CD4-positive, alpha-beta T cell (primary cell): Measurements from ENCODE around the gene KDELR3. TPM values are rescaled to one million over a fixed set of nuclear protein-coding genes. Genes with fewer than 3 reads are reported as not detected.

Source experiments
- ATAC-seq: fragments of 200-7000 bp; cut with Tn5 transposase; one replicate; pipeline ENCODE4 v1.10.0; 2022; ENCODE audit warnings: mild to moderate bottlenecking; ENCODE audit not compliant: poor library complexity
- CTCF ChIA-PET: fragments of 350-600 bp; sonication (Branson Sonifier 250); formaldehyde crosslinking; loops from one replicate; lab custom pipeline; 2021; ENCODE audit warnings: antibody characterized with exemption, inconsistent platforms; lab: Charles Lee
- POLR2A ChIA-PET: fragments of 350-600 bp; sonication (Branson Sonifier 250); formaldehyde crosslinking; loops from one replicate; lab custom pipeline; 2021; ENCODE audit warnings: antibody characterized with exemption, inconsistent platforms; lab: Charles Lee
- DNase-seq, 14 experiments: peaks; one replicate each; pipeline ENCODE4 v3.0.0-alpha.2; 2013 to 2020; ENCODE audit warnings: mixed read lengths in 2 of 14
- H3K27ac ChIP-seq, 2 donors: one replicate each; pipeline versions ENCODE4 v1.5.1 to v1.7.0; 2013; ENCODE audit warnings: low read length in 2 of 2, low read depth in 1 of 2, mild to moderate bottlenecking in 1 of 2
- H3K27me3 ChIP-seq, 2 experiments: 1 replicate in 1 of 2; 2 replicates in 1 of 2; pipeline versions ENCODE4 v1.6.1 to v1.7.0; 2013; ENCODE audit warnings: low read length in 2 of 2, control low read depth in 1 of 2, mild to moderate bottlenecking in 1 of 2, moderate library complexity in 1 of 2; ENCODE audit not compliant: insufficient read depth in 2 of 2, control insufficient read depth in 1 of 2
- H3K36me3 ChIP-seq: one replicate; pipeline ENCODE4 v1.6.1; 2013; ENCODE audit warnings: low read length, control low read depth; ENCODE audit not compliant: insufficient read depth
- H3K4me1 ChIP-seq: one replicate; pipeline ENCODE4 v1.6.1; 2013; ENCODE audit warnings: low read length, control low read depth; ENCODE audit not compliant: insufficient read depth
- H3K4me3 ChIP-seq: one replicate; pipeline ENCODE4 v1.5.1; 2013; ENCODE audit warnings: mild to moderate bottlenecking, low read length, moderate library complexity
- H3K9me3 ChIP-seq, 2 experiments: 1 replicate in 1 of 2; 2 replicates in 1 of 2; pipeline versions ENCODE4 v1.6.1 to v1.7.0; 2013; ENCODE audit warnings: low read length in 2 of 2, mild to moderate bottlenecking in 2 of 2, control low read depth in 1 of 2, moderate library complexity in 1 of 2; ENCODE audit not compliant: control insufficient read depth in 1 of 2, insufficient read depth in 1 of 2
- H3K27ac Mint-ChIP-seq: one replicate; pipeline ENCODE4 v1.8.0; 2020; ENCODE audit warnings: mixed read lengths
- H3K27me3 Mint-ChIP-seq: one replicate; pipeline ENCODE4 v1.8.0; 2021; ENCODE audit warnings: mixed read lengths
- H3K36me3 Mint-ChIP-seq: one replicate; pipeline ENCODE4 v1.8.0; 2021; ENCODE audit warnings: low read depth, mixed read lengths
- H3K4me1 Mint-ChIP-seq: one replicate; pipeline ENCODE4 v1.8.0; 2021; ENCODE audit warnings: low read depth, mixed read lengths
- H3K4me3 Mint-ChIP-seq: one replicate; pipeline ENCODE4 v1.8.0; 2020; ENCODE audit warnings: mild to moderate bottlenecking, mixed read lengths
- H3K9me3 Mint-ChIP-seq: one replicate; pipeline ENCODE4 v1.8.0; 2020; ENCODE audit warnings: mixed read lengths
- intact Hi-C, 2 experiments: fragments of 100-400 bp; cut with DNase I in 1 of 2; cut with micrococcal nuclease in 1 of 2; formaldehyde crosslinking; loops; one replicate each; pipeline versions ENCODE4 v1.15.1 to v1.9.0; 2023 to 2025; cut with DNase I, micrococcal nuclease
- total RNA-seq, 174 experiments: library from RNA in 2 of 174; stranded (reverse) in 2 of 174; gene quantifications; one replicate each; pipeline ENCODE4 v1.2.3 and lab custom pipeline; 2021 to 2026
- TF ChIP-seq, protein P1 (sequence below): fragments of 200-600 bp; IDR thresholded peaks from one replicate; pipeline ENCODE4 v1.8.0; 2022; ENCODE audit warnings: antibody characterized with exemption, mild to moderate bottlenecking

Gene KDELR3
- total RNA-seq, 2 experiments from 2014 or later, result not detected

GRCh38 chr22:38419858-38420160 lies 48.1 kb upstream of the KDELR3 start:
- ChIA-PET CTCF (no interaction called here), POLR2A (no interaction called here)
- ATAC-seq, result no peak
- Histone ChIP-seq H3K27me3 (no peaks in the 10 kb centered on the region), H3K9me3 (no peaks in the 10 kb centered on the region), H3K4me3 (no peak overlapping the region), H3K27ac (no peak overlapping the region), H3K36me3 (no peaks in the 10 kb centered on the region), H3K4me1 (no peaks in the 10 kb centered on the region)
- no peaks in the 10 kb centered on the region for H3K4me1 Mint-ChIP-seq
- TF ChIP-seq, protein P1, sequence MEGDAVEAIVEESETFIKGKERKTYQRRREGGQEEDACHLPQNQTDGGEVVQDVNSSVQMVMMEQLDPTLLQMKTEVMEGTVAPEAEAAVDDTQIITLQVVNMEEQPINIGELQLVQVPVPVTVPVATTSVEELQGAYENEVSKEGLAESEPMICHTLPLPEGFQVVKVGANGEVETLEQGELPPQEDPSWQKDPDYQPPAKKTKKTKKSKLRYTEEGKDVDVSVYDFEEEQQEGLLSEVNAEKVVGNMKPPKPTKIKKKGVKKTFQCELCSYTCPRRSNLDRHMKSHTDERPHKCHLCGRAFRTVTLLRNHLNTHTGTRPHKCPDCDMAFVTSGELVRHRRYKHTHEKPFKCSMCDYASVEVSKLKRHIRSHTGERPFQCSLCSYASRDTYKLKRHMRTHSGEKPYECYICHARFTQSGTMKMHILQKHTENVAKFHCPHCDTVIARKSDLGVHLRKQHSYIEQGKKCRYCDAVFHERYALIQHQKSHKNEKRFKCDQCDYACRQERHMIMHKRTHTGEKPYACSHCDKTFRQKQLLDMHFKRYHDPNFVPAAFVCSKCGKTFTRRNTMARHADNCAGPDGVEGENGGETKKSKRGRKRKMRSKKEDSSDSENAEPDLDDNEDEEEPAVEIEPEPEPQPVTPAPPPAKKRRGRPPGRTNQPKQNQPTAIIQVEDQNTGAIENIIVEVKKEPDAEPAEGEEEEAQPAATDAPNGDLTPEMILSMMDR, result no peak
- no peak overlapping the region for H3K4me3 Mint-ChIP-seq
- no peaks in the 10 kb centered on the region for H3K27me3 Mint-ChIP-seq
- no peak for DNase-seq
- no peaks in the 10 kb centered on the region for H3K9me3 Mint-ChIP-seq
- no peaks in the 10 kb centered on the region for H3K36me3 Mint-ChIP-seq
- intact Hi-C loops, result no loop called here
- H3K27ac Mint-ChIP-seq, result no peak overlapping the region

DNA sequence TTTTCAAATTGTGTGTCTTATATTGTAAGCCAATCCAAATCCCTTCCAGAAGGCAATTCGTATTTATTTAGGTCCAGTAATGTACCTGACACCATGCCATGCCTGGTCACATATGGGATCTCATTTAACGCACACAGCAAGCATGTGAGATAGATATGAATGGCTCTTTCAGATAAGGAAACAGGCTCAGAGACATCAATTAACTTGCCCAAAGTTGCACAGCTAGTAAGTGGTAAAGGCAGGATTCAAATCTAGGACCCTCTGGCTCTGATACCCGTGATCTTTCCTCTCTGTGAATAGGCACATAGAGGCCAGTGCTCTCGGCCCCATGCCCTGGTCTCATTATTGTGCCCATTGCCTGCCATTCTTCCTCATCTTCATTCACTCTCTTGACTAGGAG lies 47.2 kb upstream of the KDELR3 start:
- no peaks in the 10 kb centered on the region for H3K27me3 ChIP-seq
- no peak for ATAC-seq
- intact Hi-C loops, result no loop called here
- Mint-ChIP-seq H3K27ac (no peak overlapping the region), H3K4me3 (no peak overlapping the region), H3K36me3 (no peaks in the 10 kb centered on the region), H3K9me3 (no peaks in the 10 kb centered on the region), H3K4me1 (no peaks in the 10 kb centered on the region), H3K27me3 (no peaks in the 10 kb centered on the region)
- DNase-seq, result no peak
- CTCF ChIA-PET, result no interaction called here
- POLR2A ChIA-PET, result no interaction called here
- H3K9me3 ChIP-seq, result no peaks in the 10 kb centered on the region
- H3K27ac ChIP-seq, result no peak overlapping the region
- no peak overlapping the region for H3K4me3 ChIP-seq
- TF ChIP-seq, protein P1, result no peak
- no peaks in the 10 kb centered on the region for H3K4me1 ChIP-seq
- H3K36me3 ChIP-seq, result no peaks in the 10 kb centered on the region

- Histone ChIP-seq H3K4me3 (no peak overlapping the region), H3K4me1 (no peaks in the 10 kb centered on the region), H3K27ac (no peak overlapping the region), H3K27me3 (no peaks in the 10 kb centered on the region), H3K36me3 (no peaks in the 10 kb centered on the region), H3K9me3 (peaks cover 0 to 4% of the 10 kb centered on the region in 2 experiments)
- H3K4me3 Mint-ChIP-seq, result no peak overlapping the region
- no peaks in the 10 kb centered on the region for H3K36me3 Mint-ChIP-seq
- H3K27ac Mint-ChIP-seq, result no peak overlapping the region
- no peaks in the 10 kb centered on the region for H3K4me1 Mint-ChIP-seq
- ChIA-PET CTCF (no interaction called here), POLR2A (no interaction called here)
- intact Hi-C loops, result no loop called here
- no peaks in the 10 kb centered on the region for H3K27me3 Mint-ChIP-seq
- ATAC-seq (no peak), DNase-seq (no peak)
- no peaks in the 10 kb centered on the region for H3K9me3 Mint-ChIP-seq
- TF ChIP-seq, protein P1, result no peak
Measured at GRCh38 chr22:38422611-38423511, 45.0 kb upstream of the KDELR3 start.
